ENCODE results near the gene ALPL.
"Not testable (repeated sequence)": the region's sequence is repeated elsewhere in the genome, so short reads cannot be mapped to it uniquely, and the experiment has no call there.

The ALPL gene

GRCh38 chr1:21507511-21508270 is 1.5 kb upstream of the ALPL start:
- no peak for DNase-seq (ENCODE audit: low read depth in 3 of 3)

GRCh38 chr1:21508580-21509350 is 458 bp upstream of the ALPL start:
- DNase-seq (ENCODE audit: low read depth in 3 of 3) = peak; percentile 38 to 70 (median 42)

GRCh38 chr1:21510113-21510493 is 880 bp downstream of the ALPL start:
- no peak for DNase-seq (ENCODE audit: low read depth in 3 of 3)

- DNase-seq (ENCODE audit: low read depth in 3 of 3) = no peak
Measured at GRCh38 chr1:21510885-21511578, 1.8 kb downstream of the ALPL start.

- no peak for DNase-seq (ENCODE audit: low read depth in 3 of 3)
Measured at GRCh38 chr1:21511579-21512522, 2.6 kb downstream of the ALPL start.

- DNase-seq (ENCODE audit: low read depth in 3 of 3) = no peak
Measured at GRCh38 chr1:21514245-21514644, 5.0 kb downstream of the ALPL start.

- DNase-seq (ENCODE audit: low read depth in 3 of 3) = no peak
Measured at GRCh38 chr1:21517161-21517589, 8.0 kb downstream of the ALPL start.

GRCh38 chr1:21517660-21518480 is 8.6 kb downstream of the ALPL start:
- no peak for DNase-seq (ENCODE audit: low read depth in 3 of 3)

GRCh38 chr1:21518774-21519455 is 9.7 kb downstream of the ALPL start:
- DNase-seq (ENCODE audit: low read depth in 3 of 3) = no peak

GRCh38 chr1:21519486-21520070 is 10.4 kb downstream of the ALPL start:
- DNase-seq (ENCODE audit: low read depth in 3 of 3) = not testable (repeated sequence)

GRCh38 chr1:21520899-21521716 is 11.9 kb downstream of the ALPL start:
- DNase-seq (ENCODE audit: low read depth in 3 of 3) = no peak

GRCh38 chr1:21521717-21522060 is 12.5 kb downstream of the ALPL start:
- DNase-seq (ENCODE audit: low read depth in 3 of 3) = no peak

- DNase-seq (ENCODE audit: low read depth in 3 of 3) = no peak
Measured at GRCh38 chr1:21522525-21523038, 13.4 kb downstream of the ALPL start.

GRCh38 chr1:21523297-21523813 is 14.1 kb downstream of the ALPL start:
- DNase-seq (ENCODE audit: low read depth in 3 of 3) = no peak

GRCh38 chr1:21524220-21524619 is 15.0 kb downstream of the ALPL start:
- DNase-seq (ENCODE audit: low read depth in 3 of 3) = no peak

- no peak for DNase-seq (ENCODE audit: low read depth in 3 of 3)
Measured at GRCh38 chr1:21524686-21525339, 15.6 kb downstream of the ALPL start.

GRCh38 chr1:21525340-21525717 is 16.1 kb downstream of the ALPL start:
- DNase-seq (ENCODE audit: low read depth in 3 of 3) = no peak

- DNase-seq (ENCODE audit: low read depth in 3 of 3) = no peak
Measured at GRCh38 chr1:21526441-21526840, 17.2 kb downstream of the ALPL start.

Measured in stimulated activated CD4-positive, alpha-beta T cell treated with anti-CD3 and anti-CD28 coated beads, TNF-alpha, amount 100 ng/mL, for 24 hours (primary cell).